ENCODE measurements around the gene GABRR1. TPM values are rescaled to one million over a fixed set of nuclear protein-coding genes. Genes with fewer than 3 reads are reported as not detected.

GABRR1 gene
- total RNA-seq (ENCODE audit: low replicate concordance), result not detected in 2 replicates

- no peak for DNase-seq (ENCODE audit: low read depth)
- H3K4me3 ChIP-seq (ENCODE audit: low read depth, low read length), result no peak within 1 kb of the TSS
- TF ChIP-seq, protein P1, sequence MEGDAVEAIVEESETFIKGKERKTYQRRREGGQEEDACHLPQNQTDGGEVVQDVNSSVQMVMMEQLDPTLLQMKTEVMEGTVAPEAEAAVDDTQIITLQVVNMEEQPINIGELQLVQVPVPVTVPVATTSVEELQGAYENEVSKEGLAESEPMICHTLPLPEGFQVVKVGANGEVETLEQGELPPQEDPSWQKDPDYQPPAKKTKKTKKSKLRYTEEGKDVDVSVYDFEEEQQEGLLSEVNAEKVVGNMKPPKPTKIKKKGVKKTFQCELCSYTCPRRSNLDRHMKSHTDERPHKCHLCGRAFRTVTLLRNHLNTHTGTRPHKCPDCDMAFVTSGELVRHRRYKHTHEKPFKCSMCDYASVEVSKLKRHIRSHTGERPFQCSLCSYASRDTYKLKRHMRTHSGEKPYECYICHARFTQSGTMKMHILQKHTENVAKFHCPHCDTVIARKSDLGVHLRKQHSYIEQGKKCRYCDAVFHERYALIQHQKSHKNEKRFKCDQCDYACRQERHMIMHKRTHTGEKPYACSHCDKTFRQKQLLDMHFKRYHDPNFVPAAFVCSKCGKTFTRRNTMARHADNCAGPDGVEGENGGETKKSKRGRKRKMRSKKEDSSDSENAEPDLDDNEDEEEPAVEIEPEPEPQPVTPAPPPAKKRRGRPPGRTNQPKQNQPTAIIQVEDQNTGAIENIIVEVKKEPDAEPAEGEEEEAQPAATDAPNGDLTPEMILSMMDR (IDR thresholded peaks at IDR 0.05; ENCODE audit: insufficient read depth, low read length), result no peak
Observed at GRCh38 chr6:89217299-89217910, at the start of gene GABRR1. Gene GABRR1, minus strand, starts transcription at chr6:89217358. Its CDS starts 36 bp downstream, at chr6:89217322.

- TF ChIP-seq, protein P1 (IDR thresholded peaks at IDR 0.05; ENCODE audit: insufficient read depth, low read length), result no peak
- no peak for DNase-seq (ENCODE audit: low read depth)
- no peak overlapping the region for H3K4me3 ChIP-seq (ENCODE audit: low read depth, low read length)
Observed at GRCh38 chr6:89264296-89264695, 47.1 kb upstream of the GABRR1 start.

- DNase-seq (ENCODE audit: low read depth), result no peak
- no peak overlapping the region for H3K4me3 ChIP-seq (ENCODE audit: low read depth, low read length)
- TF ChIP-seq, protein P1 (IDR thresholded peaks at IDR 0.05; ENCODE audit: insufficient read depth, low read length), result no peak
Observed at GRCh38 chr6:89260832-89261231, 43.7 kb upstream of the GABRR1 start.

DNA sequence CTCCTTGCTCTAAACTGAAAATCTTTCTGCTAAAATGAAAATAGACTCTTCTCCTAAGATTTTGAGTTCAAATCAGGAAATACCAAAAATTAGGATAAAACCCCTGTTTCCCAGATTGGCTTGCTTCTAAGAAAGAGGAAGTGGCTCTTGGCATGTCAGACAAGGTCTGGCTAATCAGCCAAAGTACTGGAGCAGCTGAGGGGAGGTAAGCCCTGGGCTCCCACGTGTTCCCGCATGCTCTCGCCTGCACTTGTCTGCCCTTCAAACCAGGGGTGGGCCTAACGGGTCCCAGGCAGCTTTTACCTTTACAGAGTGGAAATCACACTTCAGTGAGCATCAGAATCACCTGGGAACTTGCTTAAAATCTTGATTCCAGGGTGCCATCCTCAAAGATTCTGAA, 43.2 kb upstream of the GABRR1 start:
- no peak for DNase-seq (ENCODE audit: low read depth)
- TF ChIP-seq, protein P1 (IDR thresholded peaks at IDR 0.05; ENCODE audit: insufficient read depth, low read length), result no peak
- no peak overlapping the region for H3K4me3 ChIP-seq (ENCODE audit: low read depth, low read length)

GRCh38 chr6:89258912-89259311, 41.8 kb upstream of the GABRR1 start:
- TF ChIP-seq, protein P1 (IDR thresholded peaks at IDR 0.05; ENCODE audit: insufficient read depth, low read length), result no peak
- H3K4me3 ChIP-seq (ENCODE audit: low read depth, low read length), result no peak overlapping the region
- no peak for DNase-seq (ENCODE audit: low read depth)

GRCh38 chr6:89257781-89258180, 40.6 kb upstream of the GABRR1 start:
- no peak for DNase-seq (ENCODE audit: low read depth)
- no peak overlapping the region for H3K4me3 ChIP-seq (ENCODE audit: low read depth, low read length)
- TF ChIP-seq, protein P1 (IDR thresholded peaks at IDR 0.05; ENCODE audit: insufficient read depth, low read length), result no peak

GRCh38 chr6:89257346-89257745, 40.2 kb upstream of the GABRR1 start:
- no peak overlapping the region for H3K4me3 ChIP-seq (ENCODE audit: low read depth, low read length)
- DNase-seq (ENCODE audit: low read depth), result no peak
- TF ChIP-seq, protein P1 (IDR thresholded peaks at IDR 0.05; ENCODE audit: insufficient read depth, low read length), result no peak

All from fibroblast of the aortic adventitia (primary cell).